HEK293T (cell line): ENCODE data around the gene LRPAP1.

Experiments
- CTCF ChIA-PET: fragments of 350-600 bp; formaldehyde crosslinking; extraction: SDS; loops from one replicate; lab custom pipeline; 2021; ENCODE audit warnings: antibody characterized with exemption, inconsistent platforms; lab: Yijun Ruan, JAX
- POLR2A ChIA-PET: fragments of 350-600 bp; formaldehyde crosslinking; extraction: SDS; loops from one replicate; lab custom pipeline; 2020; ENCODE audit warnings: antibody characterized with exemption, inconsistent platforms; lab: Yijun Ruan, JAX
- DNase-seq: peaks from one replicate; pipeline ENCODE4 v3.0.0; 2012; ENCODE audit warnings: mixed read lengths; ENCODE audit errors: extremely low spot score
- ARNT ChIP-seq: fragments of 450-650 bp; IDR thresholded peaks from 2 replicates; pipeline ENCODE4 v1.6.1; 2017; ENCODE audit warnings: mild to moderate bottlenecking
- BHLHE40 ChIP-seq: fragments of 450-650 bp; IDR thresholded peaks from 2 replicates; pipeline ENCODE4 v1.6.1; 2016; ENCODE audit warnings: mild to moderate bottlenecking, moderate library complexity, borderline replicate concordance
- CTBP1 ChIP-seq: fragments of 450-650 bp; IDR thresholded peaks from 2 replicates; pipeline ENCODE4 v1.6.1; 2016; ENCODE audit warnings: borderline replicate concordance
- ELF4 ChIP-seq: fragments of 450-650 bp; IDR thresholded peaks from 2 replicates; pipeline ENCODE4 v1.6.1; 2017; ENCODE audit warnings: antibody characterized with exemption
- FOXA1 ChIP-seq: fragments of 450-650 bp; IDR thresholded peaks from 2 replicates; pipeline ENCODE4 v1.6.1; 2016; ENCODE audit warnings: mild to moderate bottlenecking
- FOXK2 ChIP-seq: fragments of 450-650 bp; IDR thresholded peaks from 2 replicates; pipeline ENCODE4 v1.6.1; 2016; ENCODE audit warnings: mild to moderate bottlenecking
- FOXM1 ChIP-seq: fragments of 450-650 bp; IDR thresholded peaks from 2 replicates; pipeline ENCODE4 v1.6.1; 2017; ENCODE audit warnings: mild to moderate bottlenecking, borderline replicate concordance
- HDGF ChIP-seq: fragments of 450-650 bp; IDR thresholded peaks from 2 replicates; pipeline ENCODE4 v1.6.1; 2017; ENCODE audit warnings: antibody characterized with exemption, borderline replicate concordance
- L3MBTL2 ChIP-seq: fragments of 450-650 bp; conservative IDR thresholded peaks from 2 replicates; pipeline ENCODE4 v1.6.1; 2016; ENCODE audit warnings: mild to moderate bottlenecking
- LEF1 ChIP-seq: fragments of 450-650 bp; IDR thresholded peaks from 2 replicates; pipeline ENCODE4 v1.6.1; 2017; ENCODE audit warnings: mild to moderate bottlenecking, borderline replicate concordance
- NFRKB ChIP-seq: fragments of 450-650 bp; IDR thresholded peaks from 2 replicates; pipeline ENCODE4 v1.6.1; 2016; ENCODE audit warnings: mild to moderate bottlenecking, moderate library complexity
- PKNOX1 ChIP-seq: fragments of 450-650 bp; IDR thresholded peaks from 2 replicates; pipeline ENCODE4 v1.6.1; 2016
- SP1 ChIP-seq: fragments of 450-650 bp; IDR thresholded peaks from 2 replicates; pipeline ENCODE4 v1.6.1; 2017
- SUZ12 ChIP-seq: fragments of 450-650 bp; IDR thresholded peaks from 2 replicates; pipeline ENCODE4 v1.6.1; 2016; ENCODE audit warnings: mild to moderate bottlenecking
- TARDBP ChIP-seq: fragments of 450-650 bp; IDR thresholded peaks from 2 replicates; pipeline ENCODE4 v1.6.1; 2016
- ZNF384 ChIP-seq: fragments of 450-650 bp; IDR thresholded peaks from 2 replicates; pipeline ENCODE4 v1.6.1; 2016

The LRPAP1 gene

DNA sequence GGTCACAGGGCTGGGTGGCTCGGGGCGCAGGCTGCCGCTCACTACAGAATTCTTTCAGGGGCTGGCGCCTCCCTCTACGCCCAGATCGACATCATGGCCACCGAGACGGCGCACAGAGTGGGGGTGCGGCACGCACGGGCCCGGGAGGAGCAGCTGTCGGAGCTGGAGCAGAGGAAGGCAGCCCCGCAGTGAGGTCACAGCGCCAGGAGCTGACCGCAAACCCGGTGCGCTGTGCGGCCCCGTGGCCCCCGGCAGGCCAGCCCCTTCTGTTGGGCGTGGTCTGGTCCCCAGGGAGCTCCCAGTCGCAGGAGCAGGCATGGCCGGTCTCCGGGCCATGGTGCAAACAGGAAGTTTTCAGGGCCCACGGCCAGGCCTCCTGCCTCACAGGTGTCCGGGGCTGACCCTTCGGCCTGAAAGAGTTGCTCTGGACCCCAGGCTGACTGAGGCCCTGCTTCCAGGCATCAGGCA is 31.6 kb downstream of the LRPAP1 start:
- ChIA-PET POLR2A (no interaction called here), CTCF (no interaction called here)
- TF ChIP-seq CTBP1 = no peak
- no peak for TF ChIP-seq FOXM1
- no peak for TF ChIP-seq ARNT
- no peak for TF ChIP-seq LEF1
- no peak for TF ChIP-seq FOXK2
- TF ChIP-seq PKNOX1 = no peak
- TF ChIP-seq HDGF = no peak
- no peak for TF ChIP-seq SP1
- TF ChIP-seq FOXA1 = no peak
- no peak for TF ChIP-seq SUZ12
- no peak for TF ChIP-seq L3MBTL2
- TF ChIP-seq ZNF384 = no peak
- no peak for DNase-seq

- DNase-seq = no peak
- TF ChIP-seq CTBP1 = no peak
- TF ChIP-seq FOXA1 = no peak
- no peak for TF ChIP-seq L3MBTL2
- TF ChIP-seq ELF4 = no peak
- no peak for TF ChIP-seq ARNT
- TF ChIP-seq PKNOX1 = no peak
- TF ChIP-seq SP1 = no peak
- TF ChIP-seq FOXM1 = no peak
- TF ChIP-seq LEF1 = no peak
- TF ChIP-seq ZNF384 = no peak
- no peak for TF ChIP-seq SUZ12
- TF ChIP-seq TARDBP = no peak
- TF ChIP-seq FOXK2 = no peak
- TF ChIP-seq BHLHE40 = no peak
- TF ChIP-seq NFRKB = no peak
- no peak for TF ChIP-seq HDGF
- POLR2A ChIA-PET = no interaction called here
- CTCF ChIA-PET = no interaction called here
Measured at GRCh38 chr4:3500111-3500510, 32.1 kb downstream of the LRPAP1 start.

DNA sequence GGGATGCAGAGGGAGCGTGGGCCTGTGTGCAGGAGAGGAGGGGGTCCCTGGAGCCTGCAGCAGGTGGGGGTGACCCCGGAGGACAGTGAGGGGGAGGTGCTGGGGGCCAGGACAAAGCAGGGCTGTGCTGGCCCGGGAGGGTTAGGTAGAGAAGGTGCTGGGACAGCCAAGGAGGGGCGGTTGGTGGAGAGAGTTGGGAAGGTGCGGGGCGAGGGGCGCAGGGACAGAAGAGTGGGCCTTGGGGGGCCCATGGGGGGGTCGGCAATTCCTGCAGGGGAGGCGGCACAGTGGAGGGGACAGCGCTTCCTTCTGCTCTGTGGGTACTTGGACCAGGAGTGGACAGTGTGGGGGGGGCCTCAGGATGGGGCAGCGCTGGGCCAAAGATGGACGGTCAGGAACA is 32.5 kb downstream of the LRPAP1 start:
- TF ChIP-seq CTBP1 (no peak), ARNT (no peak), SUZ12 (no peak), BHLHE40 (no peak), LEF1 (no peak), FOXA1 (no peak), FOXM1 (no peak), SP1 (no peak), HDGF (no peak), ELF4 (no peak), NFRKB (no peak), L3MBTL2 (no peak), TARDBP (no peak), PKNOX1 (no peak), FOXK2 (no peak)
- no peak for DNase-seq
- ChIA-PET POLR2A (no interaction called here), CTCF (no interaction called here)

DNA sequence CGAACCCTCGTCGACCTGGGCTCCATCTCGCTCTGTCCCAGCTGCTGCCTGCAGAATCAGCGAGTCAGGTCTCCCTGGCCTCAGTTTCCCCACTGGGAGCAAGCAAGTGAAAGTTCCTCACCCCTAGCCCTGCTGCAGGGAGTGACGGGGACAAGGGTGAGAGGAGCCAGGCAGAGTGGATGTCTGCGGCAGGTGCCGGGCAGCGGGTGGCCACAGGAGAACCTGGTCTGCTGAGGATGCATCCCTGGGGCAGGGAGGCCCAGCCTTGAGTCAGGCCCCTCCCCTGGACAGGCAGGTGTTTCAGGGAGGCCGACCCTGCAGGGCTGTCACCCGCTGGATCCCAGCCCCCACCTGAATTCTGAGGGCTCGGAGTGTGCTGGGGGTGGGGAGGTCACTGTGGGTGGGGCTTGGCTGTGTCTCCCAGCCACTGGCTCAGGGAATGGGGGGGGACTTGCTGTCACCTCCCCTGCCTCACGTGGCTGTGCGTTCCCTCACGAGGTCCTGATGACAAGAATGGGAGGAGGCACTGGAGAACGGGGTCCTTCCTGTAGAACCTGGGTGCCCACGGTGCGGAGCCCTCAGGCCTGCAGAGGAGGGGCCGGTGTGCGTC is 33.2 kb downstream of the LRPAP1 start:
- ChIA-PET CTCF (no interaction called here), POLR2A (no interaction called here)
- DNase-seq = no peak
- no peak for TF ChIP-seq TARDBP
- TF ChIP-seq CTBP1 = no peak
- TF ChIP-seq ELF4 = no peak
- no peak for TF ChIP-seq FOXK2
- no peak for TF ChIP-seq ZNF384
- no peak for TF ChIP-seq LEF1
- TF ChIP-seq HDGF = no peak
- TF ChIP-seq L3MBTL2 = no peak
- no peak for TF ChIP-seq PKNOX1
- no peak for TF ChIP-seq SP1
- no peak for TF ChIP-seq FOXM1
- TF ChIP-seq BHLHE40 = no peak
- no peak for TF ChIP-seq SUZ12
- TF ChIP-seq FOXA1 = no peak
- TF ChIP-seq NFRKB = no peak

DNA sequence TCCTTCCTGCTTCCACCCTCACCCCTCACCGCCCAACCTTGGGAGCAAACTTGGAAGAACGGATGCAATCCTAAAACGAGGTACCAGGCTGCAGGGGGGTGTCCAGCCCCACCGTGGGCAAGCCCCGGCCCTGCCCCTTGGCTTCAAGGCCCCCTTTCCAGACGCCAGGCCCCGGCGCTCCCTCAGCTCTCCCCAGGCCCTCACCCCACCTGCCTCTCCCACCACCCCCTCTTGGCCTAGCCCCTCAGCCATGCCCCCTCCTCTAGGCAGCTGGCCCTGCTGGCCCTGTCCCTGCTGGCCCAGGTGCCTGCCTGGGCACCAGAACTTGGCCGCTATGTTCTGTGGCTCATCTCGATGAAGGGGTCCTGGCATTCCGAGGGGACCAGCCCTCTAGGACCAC is 33.8 kb downstream of the LRPAP1 start:
- no peak for DNase-seq
- ChIA-PET POLR2A (no interaction called here), CTCF (no interaction called here)
- TF ChIP-seq L3MBTL2 (no peak), SP1 (no peak), TARDBP (no peak), HDGF (no peak), LEF1 (no peak), ARNT (no peak)
